DMS114 treated with DMSO at 0.1 percent for 48 hours (cell line): Measurements from ENCODE around the gene SARDH.

Source experiments
- DNase-seq: peaks from one replicate; lab custom pipeline; 2025; ENCODE audit not compliant: unreplicated experiment; lab: John Stamatoyannopoulos, UW

The SARDH gene

DNA sequence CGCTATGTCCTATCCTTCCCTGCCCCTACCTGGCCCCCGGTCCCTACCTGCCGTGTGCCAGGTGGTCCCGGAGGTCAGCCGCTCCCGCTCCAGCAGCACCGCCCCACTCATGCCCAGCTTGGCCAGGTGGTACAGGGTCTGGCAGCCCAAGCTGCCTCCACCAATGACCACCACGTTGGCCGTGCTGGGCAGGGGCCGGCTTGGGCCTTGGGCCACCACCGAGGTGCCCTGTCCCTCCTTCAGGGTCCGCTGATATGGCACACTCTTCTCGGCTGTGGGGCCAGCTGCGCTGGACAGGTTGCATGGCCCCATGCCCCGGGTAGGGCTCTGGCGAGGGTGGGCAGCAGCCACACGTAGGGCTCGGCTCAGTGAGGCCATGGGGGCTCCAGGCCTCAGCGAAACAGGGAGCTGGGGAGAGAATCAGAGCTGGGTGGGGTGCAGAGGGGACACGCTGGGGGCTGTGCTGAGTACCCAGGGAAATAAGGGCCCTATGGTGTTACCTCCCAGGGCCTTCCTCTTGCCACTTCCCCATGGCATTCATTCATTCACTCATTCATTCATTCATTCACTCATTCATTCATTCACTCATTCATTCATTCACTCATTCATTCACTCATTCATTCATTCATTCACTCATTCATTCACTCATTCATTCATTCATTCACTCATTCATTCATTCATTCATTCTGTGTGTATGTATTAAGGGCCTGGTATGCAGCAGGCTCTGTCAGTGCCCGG is 4.2 kb downstream of the SARDH start:
- no peak for DNase-seq

DNA sequence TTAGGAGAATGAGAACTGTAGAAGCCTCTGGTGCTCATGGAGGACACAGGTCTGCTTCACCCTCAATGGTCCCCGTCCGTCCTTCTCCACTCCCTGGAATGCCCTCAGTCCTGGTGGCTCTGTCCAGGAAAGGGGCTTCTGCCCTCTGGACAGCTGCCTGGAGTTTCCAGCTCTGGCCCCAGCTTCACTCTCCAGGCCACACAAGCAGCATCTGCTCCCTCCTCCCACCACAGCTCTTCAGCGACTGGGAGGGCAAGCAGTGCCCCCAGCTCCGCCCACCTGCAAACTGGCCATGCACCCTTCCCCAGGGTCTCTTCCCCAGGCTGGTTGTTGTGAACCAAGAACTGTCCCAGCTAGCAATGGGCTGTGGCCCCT is 4.7 kb downstream of the SARDH start:
- no peak for DNase-seq

GRCh38 chr9:133732639-133733408 is 5.3 kb downstream of the SARDH start:
- no peak for DNase-seq

GRCh38 chr9:133731876-133732638 is 6.1 kb downstream of the SARDH start:
- no peak for DNase-seq

- no peak for DNase-seq
Observed at GRCh38 chr9:133730994-133731715, 7.0 kb downstream of the SARDH start.

DNA sequence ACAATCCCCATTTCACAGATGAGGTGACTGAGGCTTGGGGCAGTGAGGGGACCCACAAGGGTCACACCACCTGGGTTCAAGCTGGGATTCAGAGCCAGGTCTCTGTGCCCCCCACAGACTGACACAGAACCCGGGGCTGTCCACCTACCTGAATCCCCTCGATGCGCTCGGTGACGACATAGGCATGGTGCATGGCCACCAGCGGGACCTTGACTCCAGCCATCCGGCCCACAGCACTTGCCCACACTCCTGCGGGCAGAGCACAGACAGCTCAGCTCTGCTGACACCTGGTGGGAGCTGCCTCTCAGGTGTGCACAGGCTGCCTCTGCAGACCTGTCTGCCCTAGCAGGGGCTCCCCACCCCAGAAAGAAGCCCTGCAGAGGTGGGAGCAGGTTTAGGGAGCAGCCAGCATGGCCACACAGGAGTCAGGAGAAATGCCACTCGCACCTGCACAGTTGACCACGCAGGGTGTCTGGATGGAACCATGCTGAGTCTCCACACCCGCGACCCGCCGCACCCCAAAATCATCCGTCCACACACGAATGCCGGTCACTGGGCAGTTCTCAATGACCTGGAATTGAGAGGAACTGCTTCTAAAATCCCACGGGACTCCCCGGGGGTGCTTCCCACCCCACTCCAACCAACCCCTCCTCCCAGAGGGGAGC is 8.4 kb downstream of the SARDH start:
- no peak for DNase-seq

DNA sequence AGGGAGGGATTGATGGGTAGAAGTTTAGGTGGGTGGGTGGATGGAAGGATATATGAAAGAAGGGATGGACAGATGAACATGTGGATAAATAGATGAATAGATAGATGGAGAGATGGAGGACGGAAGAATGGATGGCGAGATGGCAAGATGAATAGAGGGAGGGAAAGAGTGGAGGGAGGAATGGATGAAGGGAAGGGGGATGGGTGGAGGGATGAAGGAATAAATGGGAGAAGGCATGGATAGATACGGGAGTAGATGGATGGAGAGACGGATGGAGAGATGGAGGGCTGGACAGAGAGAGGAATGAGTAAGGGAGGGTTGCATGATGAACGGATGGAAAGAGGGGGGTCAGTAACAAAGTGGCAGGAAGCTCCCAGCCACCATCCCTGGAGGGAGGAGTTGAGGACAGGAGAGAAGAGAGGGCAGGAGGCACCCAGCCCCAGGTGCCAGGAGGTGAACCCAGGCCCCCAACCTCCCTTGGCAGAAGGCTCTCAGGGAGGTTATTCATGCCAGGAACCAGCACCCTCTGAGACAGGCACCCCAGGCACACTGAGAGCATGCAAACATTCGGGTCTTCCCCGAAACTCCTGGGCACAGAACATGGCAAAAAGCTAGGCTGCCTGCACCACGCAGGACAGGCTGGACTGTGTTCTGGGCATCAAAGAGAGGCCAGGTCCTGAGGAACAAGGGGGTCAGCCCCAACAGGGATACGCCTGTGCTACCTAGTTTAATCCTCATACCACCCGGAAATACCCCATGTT is 9.1 kb downstream of the SARDH start:
- DNase-seq, result no peak

GRCh38 chr9:133727876-133728441 is 10.2 kb downstream of the SARDH start:
- no peak for DNase-seq

DNA sequence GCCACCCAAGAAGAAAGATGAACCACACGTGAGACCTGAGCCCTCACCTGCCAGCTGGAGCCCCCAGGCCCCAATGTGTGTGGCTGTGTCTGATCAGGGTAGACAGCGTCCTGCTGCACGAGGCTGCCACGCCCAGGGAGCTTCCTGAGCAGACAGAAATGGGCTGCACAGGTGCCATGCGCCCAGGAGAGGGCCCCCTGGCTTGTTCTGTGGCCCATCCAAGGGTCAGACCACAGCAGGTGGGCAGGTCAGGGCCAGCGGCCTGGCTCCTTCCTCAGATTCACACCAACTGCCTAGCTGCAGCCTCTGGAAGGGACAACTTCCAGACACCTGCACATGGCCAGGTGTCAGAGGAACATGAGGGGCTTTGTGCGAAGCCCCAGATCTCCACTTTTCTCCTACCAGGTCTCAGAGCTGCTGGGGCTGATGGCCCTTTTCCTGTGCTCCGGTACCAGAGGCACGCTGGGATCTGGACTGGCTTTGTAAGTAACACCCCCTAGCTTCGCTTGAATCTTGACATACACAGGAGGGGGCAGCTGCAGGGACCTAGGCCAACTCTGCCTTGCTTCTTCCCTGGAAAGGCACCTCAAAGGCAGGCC is 10.8 kb downstream of the SARDH start:
- no peak for DNase-seq

DNA sequence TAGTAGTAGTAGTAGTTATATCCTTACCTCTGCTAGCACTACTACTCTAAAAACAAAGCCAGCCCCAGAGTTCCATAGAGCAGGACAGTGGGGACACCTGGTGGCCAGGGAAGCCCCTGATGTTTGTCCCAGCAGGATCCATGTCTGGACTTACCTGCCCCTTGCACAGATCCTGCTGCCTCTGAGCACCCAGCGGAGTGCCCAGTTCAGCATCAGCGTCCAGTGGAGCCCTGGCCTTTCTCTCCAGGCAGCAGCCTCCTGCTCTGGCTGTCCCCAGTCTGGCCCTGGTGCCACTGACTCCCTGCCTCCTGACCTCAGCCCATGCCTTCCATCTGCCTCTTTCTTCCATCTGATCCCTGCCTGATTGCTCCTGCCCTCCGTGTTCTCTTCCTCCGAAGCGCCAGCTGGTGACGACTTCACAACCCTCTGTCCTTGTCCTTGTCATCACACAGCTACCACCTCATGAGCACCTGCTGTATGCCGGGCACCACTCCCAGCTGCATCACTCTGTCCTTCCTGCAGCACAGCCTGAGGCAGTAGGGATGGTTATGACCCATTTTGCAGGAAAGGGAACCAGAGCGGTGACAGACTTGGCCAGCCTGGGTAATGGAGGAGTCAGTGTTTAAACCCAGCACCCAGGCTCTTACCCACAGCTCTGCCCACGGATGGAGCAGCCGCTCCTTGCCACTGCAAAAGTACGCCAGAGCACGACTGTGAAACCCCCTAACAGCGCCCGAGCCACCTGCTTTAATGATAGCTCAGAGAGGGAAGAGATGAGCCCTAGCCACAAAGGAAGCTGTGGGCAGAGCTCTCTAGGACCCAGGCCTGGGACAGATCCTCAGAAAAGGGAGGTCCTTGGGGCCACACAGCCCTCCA is 11.5 kb downstream of the SARDH start:
- DNase-seq, result peak; percentile 19

- DNase-seq, result no peak
Observed at GRCh38 chr9:133725886-133726285, 12.3 kb downstream of the SARDH start.

DNA sequence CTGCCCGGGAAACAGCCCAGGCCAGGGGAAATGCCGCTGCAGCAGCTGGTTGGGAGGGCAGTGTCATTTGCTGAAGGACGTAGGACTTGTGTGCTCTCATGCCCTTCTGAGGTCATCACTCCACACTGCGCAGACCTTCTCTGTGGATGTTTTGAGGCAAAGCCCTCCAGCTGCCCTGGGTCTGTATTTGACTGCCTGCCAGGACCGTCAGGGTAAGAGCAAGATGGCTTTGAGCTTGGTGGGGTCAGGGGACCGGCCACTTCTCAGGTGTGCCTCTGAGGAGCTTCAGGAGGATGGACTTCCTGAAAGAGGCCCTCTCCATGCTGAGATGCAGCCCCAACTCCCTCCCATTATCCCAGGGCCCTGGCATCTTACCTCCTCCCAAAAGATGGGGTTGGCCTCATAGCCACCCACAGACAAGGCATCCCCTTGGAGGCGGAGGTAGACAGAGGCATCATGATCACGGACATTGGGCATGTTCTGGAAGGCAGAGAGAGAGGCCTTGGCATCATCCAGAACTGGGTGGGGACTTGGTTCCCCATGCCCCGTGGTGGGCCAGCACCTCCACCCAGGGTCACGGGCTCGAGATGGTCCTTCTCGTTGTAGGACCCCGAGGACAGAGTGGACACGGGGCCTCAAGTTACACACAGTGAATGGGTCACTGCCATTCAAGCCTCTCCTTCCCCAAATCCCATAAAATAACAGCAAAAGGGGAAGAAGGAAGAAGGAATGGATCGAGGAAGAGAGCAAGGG is 19.4 kb downstream of the SARDH start:
- no peak for DNase-seq

DNA sequence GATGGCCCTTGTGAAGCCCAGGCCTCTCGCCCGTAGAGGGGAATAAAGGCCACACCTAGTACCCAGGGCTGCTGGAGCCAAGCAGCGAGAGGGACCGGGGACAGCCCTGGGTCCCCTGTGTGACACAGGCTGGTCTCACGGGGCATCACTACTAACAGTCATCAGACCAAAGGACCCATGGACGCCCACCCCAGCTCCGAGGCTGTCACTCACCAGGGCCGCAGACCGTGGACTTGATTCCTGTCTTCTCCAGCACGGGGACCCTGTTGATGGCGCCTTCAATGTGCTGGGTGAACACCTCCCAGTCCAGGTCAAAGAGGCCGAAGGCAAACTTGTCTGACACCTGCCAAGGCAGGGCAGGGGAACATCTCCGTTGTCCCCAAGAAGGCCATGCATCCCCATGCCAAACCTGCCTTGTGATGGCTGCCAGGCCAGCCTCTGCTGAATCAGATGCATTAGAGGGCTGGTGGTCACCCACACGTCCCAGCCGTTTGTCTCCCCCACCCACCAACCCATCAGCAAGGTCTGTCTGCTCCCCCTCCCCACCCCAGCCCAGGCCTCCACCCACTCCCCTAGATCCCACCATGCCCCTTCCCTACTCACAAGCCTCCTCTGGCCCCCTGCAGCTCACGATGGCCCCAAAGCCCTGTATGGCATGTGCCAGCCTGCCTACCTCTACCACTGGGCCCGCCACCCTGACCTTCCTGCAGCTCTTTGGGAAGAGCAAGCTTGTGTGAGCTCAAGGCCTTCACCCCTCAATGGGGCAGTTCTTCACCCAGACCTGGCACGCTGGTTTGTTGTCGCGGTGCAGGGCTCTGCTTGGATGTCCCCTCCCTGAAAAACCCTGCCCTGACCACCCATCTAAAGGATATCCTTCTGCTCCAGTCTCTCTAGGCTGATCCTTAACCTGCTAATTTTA is 20.8 kb downstream of the SARDH start:
- DNase-seq, result no peak

GRCh38 chr9:133716564-133717112 is 21.5 kb downstream of the SARDH start:
- no peak for DNase-seq

DNA sequence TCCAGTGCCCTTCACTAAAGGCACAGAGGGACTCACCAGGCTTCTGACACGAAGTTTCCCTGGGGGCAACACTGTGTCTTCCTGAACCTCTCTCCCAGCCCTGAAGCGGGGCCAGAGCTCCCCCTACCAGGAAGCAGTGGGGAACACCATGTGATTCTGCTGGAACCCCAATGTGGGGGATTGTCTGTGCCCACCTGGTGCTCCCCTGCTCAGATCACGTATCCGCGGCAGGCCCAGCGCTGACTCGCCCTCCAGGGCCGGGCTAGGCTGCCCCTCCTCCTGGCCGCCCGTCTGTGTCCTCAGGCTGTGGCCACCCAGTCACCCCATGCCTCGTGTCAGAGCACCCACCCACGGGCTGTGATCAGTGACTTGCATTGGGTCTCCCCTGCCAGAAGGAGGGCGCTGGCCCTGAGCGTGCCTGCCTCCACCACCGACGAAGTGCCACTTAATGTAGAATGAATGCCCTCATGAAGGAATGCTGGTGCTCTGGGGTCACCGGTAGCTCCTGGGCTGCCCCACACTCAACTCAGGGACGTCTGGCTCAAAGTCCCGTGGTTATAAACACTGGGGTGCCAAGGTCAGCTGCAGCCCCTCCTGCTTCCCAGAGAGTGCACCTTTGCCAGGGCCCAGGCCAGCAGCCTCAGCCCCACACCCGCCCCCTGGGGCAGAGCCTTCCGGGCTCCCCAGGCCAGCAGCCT is 22.1 kb downstream of the SARDH start:
- no peak for DNase-seq
